ENCODE results near the gene EHMT1.

Gene EHMT1

DNA sequence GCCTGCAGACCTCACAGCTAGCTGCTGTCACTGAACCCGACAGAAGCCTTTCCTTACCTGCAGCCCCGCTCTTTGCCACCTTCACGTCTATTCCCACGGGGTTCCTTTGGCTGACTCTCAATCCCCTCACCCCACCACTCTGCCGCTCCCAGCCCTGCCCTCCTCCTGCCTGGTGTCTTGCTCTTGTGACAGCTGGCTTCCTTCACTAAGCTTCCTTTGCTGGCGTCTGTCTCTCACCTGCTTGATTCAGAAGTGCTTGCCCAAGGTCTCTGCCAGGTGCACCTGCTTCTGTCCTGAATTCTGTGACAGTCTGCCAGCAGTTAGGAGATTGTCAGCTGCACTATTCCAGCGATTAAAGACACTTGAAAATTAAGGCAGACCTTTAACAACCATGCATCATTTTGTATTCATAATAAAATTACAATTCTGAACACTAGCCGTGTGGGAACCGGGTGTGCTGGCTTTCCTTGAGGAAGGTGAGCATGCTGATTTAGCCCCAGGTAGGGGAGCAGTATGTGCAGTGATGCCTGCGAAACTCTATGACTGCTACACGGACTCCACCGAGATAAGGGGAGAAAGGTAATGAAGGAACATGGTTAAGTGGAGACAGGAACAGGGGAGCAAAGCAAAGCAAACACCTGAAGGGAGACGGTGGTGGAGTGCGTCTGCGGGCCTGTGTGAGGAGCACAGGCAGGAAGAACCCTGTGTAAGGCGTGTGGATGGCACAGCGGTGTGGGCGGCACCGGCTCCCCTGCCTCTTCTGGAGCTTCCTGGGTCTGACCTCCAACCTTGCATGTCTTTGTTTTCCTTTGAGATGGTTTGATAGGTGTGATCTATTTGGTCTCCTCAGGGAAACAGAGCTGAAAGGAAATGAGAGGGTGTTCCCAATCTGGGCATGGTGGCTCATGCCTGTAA, 178.7 kb downstream of the EHMT1 start:
- no peaks in the 10 kb centered on the region for H3K79me1 ChIP-seq (ENCODE audit: low read length)
- WGBS (ENCODE audit: extremely low coverage, insufficient coverage, low lambda C conversion rate) = no CpG with 5 or more reads among the region's 19 CpGs
- H3K36me3 ChIP-seq (ENCODE audit: control insufficient read depth, insufficient read depth, low read length) = peaks cover 7% of the 10 kb centered on the region

DNA sequence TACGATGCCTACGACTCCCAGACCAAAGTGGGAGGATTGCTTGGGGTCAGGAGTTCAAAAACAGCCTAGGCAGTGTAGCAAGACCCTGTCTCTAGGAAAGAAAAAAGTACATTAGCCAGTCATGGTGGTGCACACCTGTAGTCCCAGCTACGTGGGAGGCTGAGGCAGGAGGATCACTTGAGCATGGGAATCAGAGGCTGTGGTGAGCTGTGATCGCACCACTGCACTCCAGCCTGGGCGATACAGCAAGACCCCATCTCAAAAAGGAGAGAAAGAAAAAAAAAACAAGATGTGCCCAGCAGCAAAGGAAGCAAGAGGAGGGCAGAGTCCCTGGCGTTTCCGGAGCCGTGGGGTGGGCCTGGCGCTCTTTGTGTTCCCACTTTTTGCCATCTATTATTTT, 179.3 kb downstream of the EHMT1 start:
- no peak for DNase-seq
- H3K27ac ChIP-seq (ENCODE audit: low read depth, low read length) = no peak overlapping the region
- no peak overlapping the region for H3K18ac ChIP-seq (ENCODE audit: low read length)
- no peak overlapping the region for H2AK5ac ChIP-seq (ENCODE audit: low read length)
- no peak overlapping the region for H3K23ac ChIP-seq (ENCODE audit: low read length)
- H3K4me2 ChIP-seq (ENCODE audit: low read length) = no peak overlapping the region
- no peak overlapping the region for H4K8ac ChIP-seq (ENCODE audit: low read depth, low read length)
- no CpG with 5 or more reads among the region's 9 CpGs for WGBS (ENCODE audit: extremely low coverage, insufficient coverage, low lambda C conversion rate)
- H3K79me1 ChIP-seq (ENCODE audit: low read length) = no peaks in the 10 kb centered on the region
- H3K4me1 ChIP-seq (ENCODE audit: control insufficient read depth, low read depth, low read length) = no peaks in the 10 kb centered on the region
- peaks cover 7% of the 10 kb centered on the region for H3K36me3 ChIP-seq (ENCODE audit: control insufficient read depth, insufficient read depth, low read length)
- H3K4ac ChIP-seq (ENCODE audit: low read depth, low read length) = no peak overlapping the region
- no peak overlapping the region for H3K56ac ChIP-seq (ENCODE audit: low read length)
- H3K27me3 ChIP-seq (ENCODE audit: insufficient read depth, low read length, poor library complexity) = no peaks in the 10 kb centered on the region
- H4K5ac ChIP-seq (ENCODE audit: low read length) = no peak overlapping the region
- H2BK15ac ChIP-seq (replicated peaks; ENCODE audit: low read depth) = no peak overlapping the region
- no peaks in the 10 kb centered on the region for H3K79me2 ChIP-seq (ENCODE audit: control insufficient read depth, insufficient read depth, low read length)
- H3K9ac ChIP-seq (ENCODE audit: low read length) = no peak overlapping the region
- H2BK5ac ChIP-seq (ENCODE audit: low read length) = no peak overlapping the region
- no peak overlapping the region for H2BK120ac ChIP-seq (ENCODE audit: low read depth, low read length)
- no peak overlapping the region for H3K4me3 ChIP-seq (ENCODE audit: low read length)

More for the DNA sequence above, 178.7 kb downstream of the EHMT1 start:
- H3K56ac ChIP-seq (ENCODE audit: low read length) = no peak overlapping the region
- H3K9ac ChIP-seq (ENCODE audit: low read length) = no peak overlapping the region
- no peak overlapping the region for H3K4me2 ChIP-seq (ENCODE audit: low read length)
- no peak overlapping the region for H3K4me3 ChIP-seq (ENCODE audit: low read length)
- no peak overlapping the region for H3K27ac ChIP-seq (ENCODE audit: low read depth, low read length)
- no peak overlapping the region for H2BK15ac ChIP-seq (replicated peaks; ENCODE audit: low read depth)
- no peak overlapping the region for H2BK120ac ChIP-seq (ENCODE audit: low read depth, low read length)
- H3K79me2 ChIP-seq (ENCODE audit: control insufficient read depth, insufficient read depth, low read length) = no peaks in the 10 kb centered on the region
- no peak overlapping the region for H2AK5ac ChIP-seq (ENCODE audit: low read length)
- no peak overlapping the region for H3K23ac ChIP-seq (ENCODE audit: low read length)
- no peak overlapping the region for H3K4ac ChIP-seq (ENCODE audit: low read depth, low read length)
- no peak overlapping the region for H4K5ac ChIP-seq (ENCODE audit: low read length)
- no peak overlapping the region for H2BK5ac ChIP-seq (ENCODE audit: low read length)
- H3K18ac ChIP-seq (ENCODE audit: low read length) = no peak overlapping the region
- H3K4me1 ChIP-seq (ENCODE audit: control insufficient read depth, low read depth, low read length) = no peaks in the 10 kb centered on the region
- no peaks in the 10 kb centered on the region for H3K27me3 ChIP-seq (ENCODE audit: insufficient read depth, low read length, poor library complexity)
- DNase-seq = no peak
- no peak overlapping the region for H4K8ac ChIP-seq (ENCODE audit: low read depth, low read length)

DNA sequence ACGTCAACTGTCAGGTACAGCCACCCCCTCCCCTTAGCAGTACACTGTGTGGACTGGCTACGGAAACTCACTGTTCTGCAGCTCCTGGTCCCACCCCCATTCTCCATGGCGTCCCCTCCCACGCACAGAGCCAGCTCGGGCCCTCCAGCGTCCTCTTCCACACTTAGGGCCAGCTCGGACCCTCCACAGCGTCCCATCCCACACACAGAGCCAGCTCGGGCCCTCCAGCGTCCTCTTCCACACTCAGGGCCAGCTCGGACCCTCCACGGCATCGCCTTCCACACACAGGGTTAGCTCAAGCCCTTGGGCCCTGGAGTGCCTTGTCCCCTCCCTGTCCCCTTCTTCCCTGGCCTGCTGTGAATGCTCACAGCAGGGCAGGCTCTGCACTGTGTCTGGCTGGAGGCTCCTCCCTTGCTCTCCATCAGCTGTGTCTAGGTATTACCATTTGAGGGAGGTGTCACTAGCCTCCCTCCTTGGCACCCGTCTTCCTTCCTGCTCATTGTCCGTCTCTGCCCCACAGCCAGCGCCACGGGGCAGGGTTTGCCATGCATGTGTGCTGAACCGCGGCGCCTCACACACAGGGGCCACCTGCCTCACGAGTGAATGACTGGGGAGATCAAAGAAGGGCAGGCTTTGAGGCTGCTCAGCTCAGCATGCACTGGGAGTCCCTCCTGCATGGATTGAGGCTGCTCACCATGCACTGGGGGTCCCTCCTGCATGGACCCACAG, 180.3 kb downstream of the EHMT1 start:
- H2BK15ac ChIP-seq (replicated peaks; ENCODE audit: low read depth) = no peak overlapping the region
- H4K5ac ChIP-seq (ENCODE audit: low read length) = no peak overlapping the region
- H3K4me3 ChIP-seq (ENCODE audit: low read length) = no peak overlapping the region
- no peaks in the 10 kb centered on the region for H3K79me2 ChIP-seq (ENCODE audit: control insufficient read depth, insufficient read depth, low read length)
- no peak overlapping the region for H3K27ac ChIP-seq (ENCODE audit: low read depth, low read length)
- no peaks in the 10 kb centered on the region for H3K79me1 ChIP-seq (ENCODE audit: low read length)
- H3K56ac ChIP-seq (ENCODE audit: low read length) = no peak overlapping the region
- no peak overlapping the region for H3K4me2 ChIP-seq (ENCODE audit: low read length)
- H4K8ac ChIP-seq (ENCODE audit: low read depth, low read length) = no peak overlapping the region
- no peak for DNase-seq
- H3K4me1 ChIP-seq (ENCODE audit: control insufficient read depth, low read depth, low read length) = no peaks in the 10 kb centered on the region
- H2BK5ac ChIP-seq (ENCODE audit: low read length) = no peak overlapping the region
- H3K36me3 ChIP-seq (ENCODE audit: control insufficient read depth, insufficient read depth, low read length) = peaks cover 7% of the 10 kb centered on the region
- H2AK5ac ChIP-seq (ENCODE audit: low read length) = no peak overlapping the region
- no peak overlapping the region for H3K4ac ChIP-seq (ENCODE audit: low read depth, low read length)
- H3K9ac ChIP-seq (ENCODE audit: low read length) = no peak overlapping the region
- no peak overlapping the region for H3K23ac ChIP-seq (ENCODE audit: low read length)
- no peak overlapping the region for H3K18ac ChIP-seq (ENCODE audit: low read length)
- WGBS (ENCODE audit: extremely low coverage, insufficient coverage, low lambda C conversion rate) = no CpG with 5 or more reads among the region's 21 CpGs
- H2BK120ac ChIP-seq (ENCODE audit: low read depth, low read length) = no peak overlapping the region
- H3K27me3 ChIP-seq (ENCODE audit: insufficient read depth, low read length, poor library complexity) = no peaks in the 10 kb centered on the region

DNA sequence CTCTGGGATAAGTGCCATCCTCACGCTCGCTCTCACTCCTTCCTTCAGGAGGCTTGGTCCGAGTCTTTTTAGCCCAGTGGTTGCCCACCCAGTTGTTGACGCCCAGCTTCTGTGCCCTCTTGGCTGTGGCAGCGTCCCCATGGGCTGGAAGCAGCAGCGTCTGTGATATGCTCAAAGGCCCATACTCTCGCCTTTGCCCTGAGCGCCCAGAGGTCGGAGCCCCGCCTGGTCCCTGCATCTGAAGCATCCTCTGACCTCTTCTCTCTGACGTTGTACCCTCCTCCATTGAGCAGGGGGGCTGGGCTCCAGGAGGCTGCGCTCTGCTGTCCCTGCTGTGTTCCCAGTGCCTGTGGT, 180.8 kb downstream of the EHMT1 start:
- no peak overlapping the region for H3K4ac ChIP-seq (ENCODE audit: low read depth, low read length)
- H4K5ac ChIP-seq (ENCODE audit: low read length) = no peak overlapping the region
- H3K9ac ChIP-seq (ENCODE audit: low read length) = no peak overlapping the region
- H2AK5ac ChIP-seq (ENCODE audit: low read length) = no peak overlapping the region
- DNase-seq = no peak
- no CpG with 5 or more reads among the region's 12 CpGs for WGBS (ENCODE audit: extremely low coverage, insufficient coverage, low lambda C conversion rate)
- no peak overlapping the region for H3K4me2 ChIP-seq (ENCODE audit: low read length)
- H3K4me1 ChIP-seq (ENCODE audit: control insufficient read depth, low read depth, low read length) = no peaks in the 10 kb centered on the region
- H3K27me3 ChIP-seq (ENCODE audit: insufficient read depth, low read length, poor library complexity) = no peaks in the 10 kb centered on the region
- H3K18ac ChIP-seq (ENCODE audit: low read length) = no peak overlapping the region
- H3K36me3 ChIP-seq (ENCODE audit: control insufficient read depth, insufficient read depth, low read length) = peaks cover 7% of the 10 kb centered on the region
- H2BK5ac ChIP-seq (ENCODE audit: low read length) = no peak overlapping the region
- H2BK120ac ChIP-seq (ENCODE audit: low read depth, low read length) = no peak overlapping the region
- no peak overlapping the region for H3K23ac ChIP-seq (ENCODE audit: low read length)
- H3K79me1 ChIP-seq (ENCODE audit: low read length) = no peaks in the 10 kb centered on the region
- H3K56ac ChIP-seq (ENCODE audit: low read length) = no peak overlapping the region
- no peak overlapping the region for H3K27ac ChIP-seq (ENCODE audit: low read depth, low read length)
- H3K79me2 ChIP-seq (ENCODE audit: control insufficient read depth, insufficient read depth, low read length) = no peaks in the 10 kb centered on the region
- no peak overlapping the region for H4K8ac ChIP-seq (ENCODE audit: low read depth, low read length)
- no peak overlapping the region for H2BK15ac ChIP-seq (replicated peaks; ENCODE audit: low read depth)
- no peak overlapping the region for H3K4me3 ChIP-seq (ENCODE audit: low read length)

DNA sequence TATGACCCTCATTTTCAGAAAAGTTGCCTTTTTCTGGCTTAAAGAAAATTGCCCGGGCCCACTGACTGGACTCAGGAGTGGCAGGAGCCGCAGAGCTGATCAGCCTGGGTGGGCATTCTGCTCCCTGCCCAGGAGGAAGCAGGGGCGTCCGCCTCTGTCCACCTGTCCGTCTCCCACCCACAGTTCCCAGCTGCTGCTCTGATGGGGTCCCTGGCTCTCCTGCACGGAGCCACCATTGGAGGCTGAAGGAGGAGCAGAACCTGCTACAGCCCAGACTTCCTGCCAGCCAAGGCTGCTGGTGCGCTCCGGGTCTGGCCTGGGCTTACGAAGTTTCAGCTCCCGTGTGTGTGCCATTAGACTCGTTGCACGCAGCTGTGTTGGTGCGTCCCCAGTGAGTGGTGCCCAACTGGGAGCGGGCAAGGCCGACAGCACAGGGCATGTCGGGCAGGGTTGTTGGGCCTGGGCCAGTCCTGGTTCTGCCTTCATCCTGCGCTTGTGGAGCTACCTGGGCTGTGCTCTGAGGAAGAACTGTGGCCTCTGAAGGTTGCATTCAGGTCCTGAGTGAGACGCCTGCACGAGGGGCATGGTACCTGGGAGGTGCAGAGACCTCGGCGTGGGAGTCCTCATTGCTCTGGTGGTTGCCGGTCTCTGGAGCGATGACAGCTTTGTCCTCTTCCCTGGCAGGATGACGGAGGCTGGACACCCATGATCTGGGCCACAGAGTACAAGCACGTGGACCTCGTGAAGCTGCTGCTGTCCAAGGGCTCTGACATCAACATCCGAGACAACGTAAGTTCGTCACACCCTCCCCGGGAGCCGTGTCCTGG, 181.6 kb downstream of the EHMT1 start:
- Histone ChIP-seq H3K4ac (ENCODE audit: low read depth, low read length) (no peak overlapping the region), H3K56ac (ENCODE audit: low read length) (no peak overlapping the region), H2BK5ac (ENCODE audit: low read length) (no peak overlapping the region), H3K36me3 (ENCODE audit: control insufficient read depth, insufficient read depth, low read length) (peaks cover 5% of the 10 kb centered on the region), H3K4me1 (ENCODE audit: control insufficient read depth, low read depth, low read length) (no peaks in the 10 kb centered on the region), H3K4me2 (ENCODE audit: low read length) (no peak overlapping the region), H3K9ac (ENCODE audit: low read length) (no peak overlapping the region), H4K5ac (ENCODE audit: low read length) (no peak overlapping the region), H3K23ac (ENCODE audit: low read length) (no peak overlapping the region), H3K79me1 (ENCODE audit: low read length) (peaks cover 5% of the 10 kb centered on the region), H4K8ac (ENCODE audit: low read depth, low read length) (no peak overlapping the region), H3K27ac (ENCODE audit: low read depth, low read length) (no peak overlapping the region), H3K4me3 (ENCODE audit: low read length) (no peak overlapping the region), H2BK120ac (ENCODE audit: low read depth, low read length) (no peak overlapping the region), H2AK5ac (ENCODE audit: low read length) (no peak overlapping the region), H3K27me3 (ENCODE audit: insufficient read depth, low read length, poor library complexity) (no peaks in the 10 kb centered on the region), H2BK15ac (replicated peaks; ENCODE audit: low read depth) (no peak overlapping the region), H3K79me2 (ENCODE audit: control insufficient read depth, insufficient read depth, low read length) (no peaks in the 10 kb centered on the region), H3K18ac (ENCODE audit: low read length) (no peak overlapping the region)
- WGBS (ENCODE audit: extremely low coverage, insufficient coverage, low lambda C conversion rate) = no CpG with 5 or more reads among the region's 31 CpGs
- no peak for DNase-seq

Measured in mesendoderm (in vitro differentiated cells).